ENCODE data around the gene USP17L12.
"Not testable (repeated sequence)": the region's sequence is repeated elsewhere in the genome, so short reads cannot be mapped to it uniquely, and the experiment has no call there.

- not testable (repeated sequence) for TF ChIP-seq POLR2A, CTCF (IDR thresholded peaks at IDR 0.05)
Measured at GRCh38 chr4:9224596-9224995, 4.6 kb downstream of the USP17L12 start, which contains the start of gene USP17L13.

Measured in thyroid gland (tissue), 4 donors.